Cardiac muscle cell (in vitro differentiated cells and primary cell): ENCODE results near the gene TNKS2. TPM values are rescaled to one million over a fixed set of nuclear protein-coding genes. Genes with fewer than 3 reads are reported as not detected.

Experiments used
- DNase-seq, 2 donors: peaks; one replicate each; pipeline versions ENCODE4 v3.0.0 to v3.0.0-alpha.2; 2010 to 2017; ENCODE audit warnings: low read depth in 1 of 2, low spot score in 1 of 2
- H3K27ac ChIP-seq: fragments of 200-600 bp; sonication (generic); 2 replicates; pipeline ENCODE4 v1.5.1; 2016
- H3K27me3 ChIP-seq: fragments of 200-600 bp; sonication (generic); 2 replicates; pipeline ENCODE4 v1.6.0; 2016; ENCODE audit warnings: control low read depth
- H3K36me3 ChIP-seq: fragments of 200-600 bp; sonication (generic); 2 replicates; pipeline ENCODE4 v1.5.1; 2016; ENCODE audit warnings: control low read depth
- H3K4me1 ChIP-seq: fragments of 200-600 bp; sonication (generic); 2 replicates; pipeline ENCODE4 v1.8.1; 2017; ENCODE audit warnings: low read depth, mild to moderate bottlenecking, mixed run types
- H3K4me3 ChIP-seq: fragments of 200-600 bp; sonication (generic); 2 replicates; pipeline ENCODE4 v1.5.1; 2016; ENCODE audit warnings: mild to moderate bottlenecking
- H3K9me3 ChIP-seq: fragments of 200-600 bp; sonication (generic); 2 replicates; pipeline ENCODE4 v1.5.1; 2017; ENCODE audit warnings: low read depth, mild to moderate bottlenecking, control low read depth
- polyA plus RNA-seq: library from polyadenylated mRNA; unstranded; fragments of >200 nt; fragmentation: Nextera tagmentation; extraction: Ambion mirVana; gene quantifications from 2 replicates; pipeline ENCODE4 v1.2.1, GENCODE V29; 2016
- total RNA-seq: library from RNA; depleted of rRNA; stranded (reverse); fragments of >200 nt; gene quantifications from 2 replicates; pipeline ENCODE4 v1.2.3, GENCODE V29; 2016
- TF ChIP-seq, protein P1 (sequence below): IDR thresholded peaks from 2 replicates; pipeline ENCODE4 v1.5.1; 2012; ENCODE audit warnings: low read depth, mild to moderate bottlenecking, low read length

TNKS2 gene
- total and polyA plus RNA-seq, 2 experiments from 2014 or later: 22.8 to 52.9 TPM

DNA sequence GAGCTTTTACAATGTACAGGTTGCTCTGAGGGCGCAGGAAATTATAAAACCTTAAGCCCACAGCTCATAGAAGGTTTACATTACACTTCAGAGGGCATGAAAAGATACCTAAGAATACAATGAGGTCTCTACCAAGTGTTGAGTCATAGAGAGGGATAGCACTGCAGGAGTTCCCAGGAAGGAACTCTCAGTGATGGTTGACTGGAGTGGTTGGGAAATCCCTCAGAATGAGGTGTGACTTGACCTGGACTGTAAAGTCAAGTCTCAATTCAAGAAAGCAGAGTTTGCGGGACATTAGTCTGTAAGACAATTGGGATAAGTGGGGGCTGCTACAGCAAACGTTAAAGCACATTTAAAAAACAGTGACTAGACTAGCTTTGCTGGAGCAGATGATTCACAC lies 21.9 kb downstream of the TNKS2 start:
- H3K27ac ChIP-seq: no peak overlapping the region
- TF ChIP-seq, protein P1, sequence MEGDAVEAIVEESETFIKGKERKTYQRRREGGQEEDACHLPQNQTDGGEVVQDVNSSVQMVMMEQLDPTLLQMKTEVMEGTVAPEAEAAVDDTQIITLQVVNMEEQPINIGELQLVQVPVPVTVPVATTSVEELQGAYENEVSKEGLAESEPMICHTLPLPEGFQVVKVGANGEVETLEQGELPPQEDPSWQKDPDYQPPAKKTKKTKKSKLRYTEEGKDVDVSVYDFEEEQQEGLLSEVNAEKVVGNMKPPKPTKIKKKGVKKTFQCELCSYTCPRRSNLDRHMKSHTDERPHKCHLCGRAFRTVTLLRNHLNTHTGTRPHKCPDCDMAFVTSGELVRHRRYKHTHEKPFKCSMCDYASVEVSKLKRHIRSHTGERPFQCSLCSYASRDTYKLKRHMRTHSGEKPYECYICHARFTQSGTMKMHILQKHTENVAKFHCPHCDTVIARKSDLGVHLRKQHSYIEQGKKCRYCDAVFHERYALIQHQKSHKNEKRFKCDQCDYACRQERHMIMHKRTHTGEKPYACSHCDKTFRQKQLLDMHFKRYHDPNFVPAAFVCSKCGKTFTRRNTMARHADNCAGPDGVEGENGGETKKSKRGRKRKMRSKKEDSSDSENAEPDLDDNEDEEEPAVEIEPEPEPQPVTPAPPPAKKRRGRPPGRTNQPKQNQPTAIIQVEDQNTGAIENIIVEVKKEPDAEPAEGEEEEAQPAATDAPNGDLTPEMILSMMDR: no peak
- no peaks in the 10 kb centered on the region for H3K9me3 ChIP-seq
- no peak for DNase-seq
- peaks cover 51% of the 10 kb centered on the region for H3K4me1 ChIP-seq
- peaks cover 39% of the 10 kb centered on the region for H3K36me3 ChIP-seq
- H3K4me3 ChIP-seq: no peak overlapping the region
- no peaks in the 10 kb centered on the region for H3K27me3 ChIP-seq

DNA sequence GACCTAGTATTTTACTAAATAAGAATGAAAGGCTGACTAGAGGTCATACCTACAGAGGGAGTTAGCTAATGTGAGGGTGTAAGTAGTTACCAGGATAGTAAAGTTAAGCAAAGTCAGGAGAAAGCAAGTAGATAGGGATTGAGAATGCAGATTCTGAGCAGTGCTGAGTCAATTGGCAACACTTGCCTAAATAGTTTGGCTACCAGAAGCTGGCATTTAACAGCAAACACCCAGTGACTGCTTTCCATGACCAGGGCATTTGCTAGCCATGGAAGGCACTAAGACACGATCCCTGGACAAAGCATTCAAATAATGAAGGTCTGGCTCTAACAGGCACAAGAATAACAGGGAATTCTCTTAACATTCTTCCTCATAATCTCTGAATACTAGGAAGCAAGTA lies 25.9 kb downstream of the TNKS2 start:
- Histone ChIP-seq H3K27ac (peak overlapping the region; percentile 34), H3K4me3 (no peak overlapping the region), H3K36me3 (peaks cover 66% of the 10 kb centered on the region), H3K9me3 (no peaks in the 10 kb centered on the region), H3K27me3 (no peaks in the 10 kb centered on the region), H3K4me1 (peaks cover 12% of the 10 kb centered on the region)
- no peak for DNase-seq
- TF ChIP-seq, protein P1: no peak

DNA sequence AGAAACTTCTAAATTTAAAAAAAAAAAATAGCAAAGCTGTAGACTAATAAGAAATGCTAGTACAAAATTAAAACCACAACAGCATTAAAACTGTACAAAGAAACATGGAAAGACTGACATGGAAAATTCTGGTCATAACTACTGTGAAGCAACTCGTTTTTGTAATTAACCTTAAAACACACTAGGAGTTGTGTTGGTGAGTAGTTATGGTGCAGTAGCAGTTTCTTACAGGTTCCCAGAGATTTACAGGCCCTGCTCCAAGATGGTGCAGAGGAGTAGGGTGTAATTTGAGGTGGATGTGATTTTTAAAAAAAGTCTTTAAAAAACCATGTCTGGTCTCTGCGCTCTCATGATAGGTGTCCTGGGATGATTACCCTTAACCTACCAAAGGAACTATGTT lies 31.0 kb downstream of the TNKS2 start:
- TF ChIP-seq, protein P1: no peak
- no peaks in the 10 kb centered on the region for H3K4me1 ChIP-seq
- H3K36me3 ChIP-seq: peaks cover 72% of the 10 kb centered on the region

DNA sequence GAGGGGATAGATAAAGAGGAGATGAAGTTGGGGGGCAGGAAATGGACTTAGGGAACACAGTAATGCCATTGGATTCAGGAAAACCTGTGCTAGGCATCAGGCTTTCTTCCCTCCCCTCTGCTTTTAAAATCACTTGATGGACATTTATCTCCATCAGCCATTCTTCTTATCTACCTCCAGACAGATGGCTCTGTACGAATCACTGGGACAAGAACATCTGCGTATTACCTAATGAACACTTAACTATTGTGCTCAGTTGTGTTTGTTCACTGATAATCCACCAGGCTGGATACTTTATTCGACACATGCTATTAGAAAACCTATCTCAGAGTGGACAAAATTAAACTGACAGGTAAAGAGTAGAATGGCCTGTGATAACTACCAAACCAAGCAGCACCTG lies 40.0 kb downstream of the TNKS2 start:
- TF ChIP-seq, protein P1: no peak
- H3K4me3 ChIP-seq: no peak overlapping the region
- no peak for DNase-seq
- no peak overlapping the region for H3K27ac ChIP-seq
- H3K4me1 ChIP-seq: no peaks in the 10 kb centered on the region
- no peaks in the 10 kb centered on the region for H3K27me3 ChIP-seq
- H3K36me3 ChIP-seq: peaks cover 72% of the 10 kb centered on the region
- H3K9me3 ChIP-seq: no peaks in the 10 kb centered on the region

More for the DNA sequence above, 31.0 kb downstream of the TNKS2 start:
- Histone ChIP-seq H3K4me3 (no peak overlapping the region), H3K9me3 (no peaks in the 10 kb centered on the region), H3K27me3 (no peaks in the 10 kb centered on the region), H3K27ac (no peak overlapping the region)
- no peak for DNase-seq

DNA sequence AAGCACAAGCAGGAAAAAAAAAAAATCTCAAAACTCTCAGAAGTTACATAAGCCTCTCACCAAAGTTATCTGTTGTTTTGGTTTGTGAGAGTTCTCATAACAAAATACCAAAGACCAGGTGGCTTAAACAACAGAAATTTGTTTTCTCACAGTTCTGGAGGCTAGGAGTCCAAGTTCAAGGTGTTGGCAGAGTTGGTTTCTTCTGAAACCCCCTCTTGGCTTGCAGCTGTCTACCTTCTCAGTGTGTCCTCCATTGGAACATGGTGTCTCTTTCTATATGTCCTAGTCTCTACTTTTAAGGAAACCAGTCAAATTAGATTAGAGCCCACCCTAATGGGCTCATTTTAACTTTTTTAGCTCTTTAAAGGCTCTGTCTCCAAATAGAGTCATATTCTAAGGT lies 44.9 kb downstream of the TNKS2 start:
- no peaks in the 10 kb centered on the region for H3K9me3 ChIP-seq
- no peak overlapping the region for H3K27ac ChIP-seq
- H3K36me3 ChIP-seq: peaks cover 87% of the 10 kb centered on the region
- no peaks in the 10 kb centered on the region for H3K4me1 ChIP-seq
- H3K4me3 ChIP-seq: no peak overlapping the region
- DNase-seq: no peak
- no peaks in the 10 kb centered on the region for H3K27me3 ChIP-seq
- TF ChIP-seq, protein P1: no peak

DNA sequence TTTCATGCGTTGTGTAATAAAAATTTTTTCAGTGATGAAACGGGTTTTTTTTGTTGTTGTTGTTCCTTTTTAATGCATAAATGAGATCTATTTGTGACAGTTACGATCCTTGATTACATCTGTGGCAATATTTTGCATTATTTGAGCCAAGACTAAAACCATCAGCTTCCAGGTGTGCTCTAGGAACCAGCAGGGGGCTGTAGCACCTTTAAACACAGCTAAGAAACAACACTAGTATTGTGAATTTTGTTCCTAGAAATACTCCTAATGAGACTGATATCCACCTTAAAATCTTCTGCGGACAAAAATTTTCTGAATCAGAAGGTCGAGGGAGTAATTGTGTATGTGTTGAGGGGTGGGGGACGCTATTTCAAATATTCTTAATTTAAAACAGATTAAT lies 58.4 kb downstream of the TNKS2 start:
- peaks cover 89% of the 10 kb centered on the region for H3K36me3 ChIP-seq

More for the DNA sequence above, 58.4 kb downstream of the TNKS2 start:
- H3K27ac ChIP-seq: no peak overlapping the region
- H3K4me1 ChIP-seq: no peaks in the 10 kb centered on the region
- no peaks in the 10 kb centered on the region for H3K27me3 ChIP-seq
- no peaks in the 10 kb centered on the region for H3K9me3 ChIP-seq
- DNase-seq: peak; percentile 29 to 55
- TF ChIP-seq, protein P1: peak; percentile 40
- no peak overlapping the region for H3K4me3 ChIP-seq
